HG03457 (cell line): Measurements from ENCODE around the gene LAMP5.

Experiments used
- ATAC-seq: cut with Tn5 transposase; IDR thresholded peaks from one replicate; pipeline ENCODE4 v1.9.1; 2021; ENCODE audit warnings: moderate number of reproducible peaks; ENCODE audit not compliant: unreplicated experiment

LAMP5 gene

DNA sequence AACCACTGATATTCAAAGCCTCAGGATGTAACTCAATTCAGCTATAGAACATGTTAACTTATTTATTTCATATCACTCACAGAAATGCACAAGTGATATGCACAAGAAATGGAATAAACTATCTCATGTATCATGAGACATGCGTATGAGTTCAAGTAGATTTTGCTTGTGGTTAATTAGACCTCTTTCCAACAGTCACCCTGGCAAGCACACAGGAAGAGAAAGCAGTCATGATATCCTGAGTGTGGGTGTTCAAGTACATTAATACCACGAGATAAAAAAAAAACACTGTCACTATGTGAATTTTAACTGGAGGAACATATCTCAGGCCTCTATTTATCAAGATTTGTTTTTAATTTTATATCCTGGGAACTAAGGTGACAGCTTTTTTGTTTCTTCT lies 64.2 kb downstream of the LAMP5 start:
- no peak for ATAC-seq
